ENCODE data around the gene NFIA. TPM values are rescaled to one million over a fixed set of nuclear protein-coding genes. Genes with fewer than 3 reads are reported as not detected.

Gene NFIA
- total and polyA plus RNA-seq, 12 donors: 15.6 to 109 (median 66.3) TPM

- peak overlapping the region in 1 of 4 donors; percentile 78 for H3K4me3 ChIP-seq
- TF ChIP-seq CTCF (IDR thresholded peaks at IDR 0.05): no peak
- TF ChIP-seq POLR2A (IDR thresholded peaks at IDR 0.05): no peak
- DNase-seq: peak in 3 of 7 donors; percentile 25 to 60 (median 34)
- intact Hi-C loops (cut with DNase I): no loop called here
- no peaks in the 10 kb centered on the region for H3K36me3 ChIP-seq (replicated peaks in 1 of 2)
- peaks cover 42 to 55% of the 10 kb centered on the region in 2 donors for H3K4me1 ChIP-seq (replicated peaks in 1 of 2)
- H3K27me3 ChIP-seq: no peaks in the 10 kb centered on the region
- no peaks in the 10 kb centered on the region for H3K9me3 ChIP-seq (replicated peaks in 1 of 3)
- peak overlapping the region in 4 of 5 donors; percentile 39 to 98 (median 96) for H3K27ac ChIP-seq
- 34 to 43% (median 39%) methylated on average over 5 of the region's 5 CpGs for WGBS, 4 donors
Measured at GRCh38 chr1:61079296-61079897, 3.0 kb upstream of the NFIA start.

DNA sequence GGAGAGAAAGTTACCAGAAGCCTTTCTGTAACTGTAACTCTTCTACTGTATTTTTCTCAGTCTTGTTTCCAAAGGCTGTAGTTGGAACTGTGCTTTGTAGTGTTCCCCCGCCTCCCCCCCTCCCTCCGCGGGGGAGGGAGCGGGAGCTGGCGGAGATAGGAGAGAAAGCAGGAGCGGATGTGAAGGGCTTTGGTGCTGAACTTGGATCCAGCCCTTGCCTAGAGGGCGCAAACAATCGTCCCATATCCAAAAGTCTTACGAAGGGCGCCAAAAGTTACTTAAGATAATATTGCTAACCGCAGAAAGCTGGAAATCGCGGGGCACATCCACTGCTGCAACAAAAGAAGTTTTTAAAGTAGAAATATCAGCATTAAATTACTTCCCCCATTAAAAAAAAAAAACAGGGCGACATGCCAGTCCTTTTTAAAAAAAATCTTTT, 2.4 kb upstream of the NFIA start:
- WGBS, 4 donors: 0 to 3% (median 1%) methylated on average over 13 to 14 of the region's 14 CpGs
- H3K9me3 ChIP-seq (replicated peaks in 1 of 3): no peaks in the 10 kb centered on the region
- TF ChIP-seq CTCF (IDR thresholded peaks at IDR 0.05): peak in 3 of 6 experiments; percentile 6 to 27 (median 9)
- peak in 1 of 2 donors; percentile 75 for TF ChIP-seq POLR2A (IDR thresholded peaks at IDR 0.05)
- H3K27me3 ChIP-seq: no peaks in the 10 kb centered on the region
- DNase-seq: peak; percentile 81 to 92 (median 85)
- H3K4me1 ChIP-seq (replicated peaks in 1 of 2): peaks cover 45 to 60% of the 10 kb centered on the region in 2 donors
- H3K4me3 ChIP-seq: peak overlapping the region in 1 of 4 donors; percentile 78
- peak overlapping the region; percentile 39 to 98 (median 94) for H3K27ac ChIP-seq
- intact Hi-C loops (cut with DNase I): loop anchor here (10.0 kb wide), 1 partner anchor 255 kb away; no protein-coding TSS in a partner anchor
- no peaks in the 10 kb centered on the region for H3K36me3 ChIP-seq (replicated peaks in 1 of 2)

DNA sequence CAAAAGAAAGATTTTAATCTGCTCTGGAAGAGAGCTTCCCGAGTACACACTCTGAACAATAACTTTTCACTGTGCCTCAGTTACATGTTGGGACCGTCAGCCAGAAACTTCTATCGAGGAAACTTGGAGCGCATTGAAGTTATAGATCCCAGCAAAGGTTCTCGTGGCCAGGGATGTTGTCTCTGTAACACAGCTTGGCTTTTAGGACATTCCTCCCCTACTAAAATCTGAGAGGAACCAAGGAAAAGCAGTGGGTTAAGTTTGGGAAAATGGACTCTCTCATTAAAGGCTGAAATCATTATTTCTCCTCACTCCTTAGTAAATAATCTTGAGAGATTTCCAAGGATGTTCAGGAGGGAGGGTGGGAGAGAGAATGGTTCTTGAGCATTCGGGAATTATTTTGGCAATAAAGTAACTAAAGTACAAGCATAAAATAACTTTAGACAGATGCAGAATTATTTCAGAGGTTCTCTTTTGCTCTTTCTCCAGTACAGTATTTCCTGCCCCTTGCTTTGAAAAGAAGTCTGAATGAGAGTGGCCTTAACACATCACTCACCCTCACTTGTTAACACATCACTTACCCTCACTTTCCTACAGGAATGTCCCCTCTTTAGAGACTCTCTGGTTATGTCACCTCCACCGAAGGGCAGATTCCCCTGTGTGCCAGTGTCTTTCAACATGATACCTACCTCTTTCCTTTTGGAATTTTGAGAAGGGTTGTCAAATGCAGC, 1.8 kb upstream of the NFIA start:
- DNase-seq: no peak
- H3K36me3 ChIP-seq (replicated peaks in 1 of 2): no peaks in the 10 kb centered on the region
- peaks cover 43 to 63% of the 10 kb centered on the region in 2 donors for H3K4me1 ChIP-seq (replicated peaks in 1 of 2)
- no peaks in the 10 kb centered on the region for H3K9me3 ChIP-seq (replicated peaks in 1 of 3)
- no peaks in the 10 kb centered on the region for H3K27me3 ChIP-seq
- H3K4me3 ChIP-seq: peak overlapping the region in 1 of 4 donors; percentile 78
- H3K27ac ChIP-seq: peak overlapping the region; percentile 39 to 98 (median 94)
- WGBS, 4 donors: 11 to 19% (median 17%) methylated on average over 7 of the region's 7 CpGs
- intact Hi-C loops (cut with DNase I): loop anchor here (10.0 kb wide), 1 partner anchor 254 kb away; no protein-coding TSS in a partner anchor
- TF ChIP-seq CTCF (IDR thresholded peaks at IDR 0.05) (no peak), POLR2A (IDR thresholded peaks at IDR 0.05) (no peak)

- intact Hi-C loops (cut with DNase I): loop anchor here (10.0 kb wide), 1 partner anchor 254 kb away; no protein-coding TSS in a partner anchor
- WGBS, 4 donors: 2 to 6% (median 3%) methylated on average over 8 of the region's 8 CpGs
- H3K27me3 ChIP-seq: no peaks in the 10 kb centered on the region
- H3K27ac ChIP-seq: peak overlapping the region; percentile 39 to 98 (median 94)
- no peak for TF ChIP-seq CTCF (IDR thresholded peaks at IDR 0.05)
- no peak for TF ChIP-seq POLR2A (IDR thresholded peaks at IDR 0.05)
- H3K9me3 ChIP-seq (replicated peaks in 1 of 3): no peaks in the 10 kb centered on the region
- H3K36me3 ChIP-seq (replicated peaks in 1 of 2): no peaks in the 10 kb centered on the region
- peaks cover 39 to 63% of the 10 kb centered on the region in 2 donors for H3K4me1 ChIP-seq (replicated peaks in 1 of 2)
- DNase-seq: no peak
- peak overlapping the region in 2 of 4 donors; percentile 78 to 81 for H3K4me3 ChIP-seq
Measured at GRCh38 chr1:61081144-61081685, 1.1 kb upstream of the NFIA start.
